ENCODE results near the gene LTA.

Gene LTA

DNA sequence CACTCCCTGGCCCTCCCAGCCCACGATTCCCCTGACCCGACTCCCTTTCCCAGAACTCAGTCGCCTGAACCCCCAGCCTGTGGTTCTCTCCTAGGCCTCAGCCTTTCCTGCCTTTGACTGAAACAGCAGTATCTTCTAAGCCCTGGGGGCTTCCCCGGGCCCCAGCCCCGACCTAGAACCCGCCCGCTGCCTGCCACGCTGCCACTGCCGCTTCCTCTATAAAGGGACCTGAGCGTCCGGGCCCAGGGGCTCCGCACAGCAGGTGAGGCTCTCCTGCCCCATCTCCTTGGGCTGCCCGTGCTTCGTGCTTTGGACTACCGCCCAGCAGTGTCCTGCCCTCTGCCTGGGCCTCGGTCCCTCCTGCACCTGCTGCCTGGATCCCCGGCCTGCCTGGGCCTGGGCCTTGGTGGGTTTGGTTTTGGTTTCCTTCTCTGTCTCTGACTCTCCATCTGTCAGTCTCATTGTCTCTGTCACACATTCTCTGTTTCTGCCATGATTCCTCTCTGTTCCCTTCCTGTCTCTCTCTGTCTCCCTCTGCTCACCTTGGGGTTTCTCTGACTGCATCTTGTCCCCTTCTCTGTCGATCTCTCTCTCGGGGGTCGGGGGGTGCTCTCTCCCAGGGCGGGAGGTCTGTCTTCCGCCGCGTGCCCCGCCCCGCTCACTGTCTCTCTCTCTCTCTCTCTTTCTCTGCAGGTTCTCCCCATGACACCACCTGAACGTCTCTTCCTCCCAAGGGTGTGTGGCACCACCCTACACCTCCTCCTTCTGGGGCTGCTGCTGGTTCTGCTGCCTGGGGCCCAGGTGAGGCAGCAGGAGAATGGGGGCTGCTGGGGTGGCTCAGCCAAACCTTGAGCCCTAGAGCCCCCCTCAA lies at the start of gene LTA:
TSS of gene LTA (plus strand) at position 249 of the 871 bp plus-strand sequence. CDS start at position 703, 454 bp downstream.
- no peak for DNase-seq

- DNase-seq = no peak
Observed at GRCh38 chr6:31525553-31525931, 46.5 kb upstream of the LTA start.

- DNase-seq = no peak
Observed at GRCh38 chr6:31525932-31526591, 46.0 kb upstream of the LTA start.

DNA sequence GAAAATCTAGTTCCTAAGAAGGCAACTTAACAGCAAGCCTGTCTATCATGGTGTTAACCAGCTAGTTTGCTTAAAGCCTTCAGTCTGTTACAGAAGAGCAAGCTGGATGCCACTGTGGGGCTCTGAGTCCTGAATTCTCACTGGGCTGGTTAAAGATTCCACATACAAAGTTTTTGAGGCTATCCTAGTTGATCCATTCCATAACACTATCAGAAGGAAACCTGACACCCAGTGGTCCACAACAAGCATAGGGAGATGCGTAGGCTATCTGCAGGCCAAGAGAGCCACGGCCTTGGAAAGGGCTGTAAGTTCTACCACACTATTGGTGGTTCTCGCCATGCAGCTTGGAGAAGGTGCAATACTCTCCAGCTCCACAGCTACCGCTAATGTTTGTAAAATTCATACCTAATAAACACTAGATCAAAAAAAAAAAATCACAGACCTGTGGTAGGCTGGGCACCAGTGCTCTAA lies 43.7 kb upstream of the LTA start:
- DNase-seq = no peak

GRCh38 chr6:31528821-31529328 lies 43.2 kb upstream of the LTA start, which contains the start of gene MCCD1:
Gene MCCD1 (plus strand): TSS chr6:31528962. CDS start chr6:31529015, 53 bp downstream.
- no peak for DNase-seq

DNA sequence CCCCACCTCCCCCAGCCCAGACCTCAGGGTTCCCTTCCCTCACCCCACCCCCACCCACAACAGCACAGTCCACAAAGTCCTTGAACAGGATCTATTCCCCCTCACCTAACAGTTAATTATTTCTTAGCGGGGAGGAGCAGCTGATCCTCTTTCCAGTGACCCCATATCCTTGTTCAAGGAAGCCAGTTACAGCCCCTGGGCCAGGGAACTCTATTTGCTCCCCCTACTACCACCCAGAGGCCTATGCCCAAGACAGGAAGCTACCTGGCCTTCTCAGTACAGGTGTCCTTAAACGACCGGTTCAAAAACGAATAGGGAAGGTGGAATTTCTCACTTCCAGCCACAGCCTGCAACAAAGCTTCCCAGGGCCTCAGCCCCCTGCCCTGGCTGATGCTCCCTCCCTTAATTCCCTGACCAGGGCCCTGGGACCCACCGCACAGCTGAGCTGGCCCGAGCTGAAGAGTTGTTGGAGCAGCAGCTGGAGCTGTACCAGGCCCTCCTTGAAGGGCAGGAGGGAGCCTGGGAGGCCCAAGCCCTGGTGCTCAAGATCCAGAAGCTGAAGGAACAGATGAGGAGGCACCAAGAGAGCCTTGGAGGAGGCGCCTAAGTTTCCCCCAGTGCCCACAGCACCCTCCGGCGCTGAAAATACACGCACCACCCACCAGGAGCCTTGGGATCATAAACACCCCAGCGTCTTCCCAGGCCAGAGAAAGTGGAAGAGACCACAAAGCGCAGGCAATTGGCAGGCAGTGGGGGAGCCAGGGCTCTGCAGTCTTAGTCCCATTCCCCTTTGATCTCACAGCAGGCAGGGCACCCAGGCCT lies 42.5 kb upstream of the LTA start:
- no peak for DNase-seq

DNA sequence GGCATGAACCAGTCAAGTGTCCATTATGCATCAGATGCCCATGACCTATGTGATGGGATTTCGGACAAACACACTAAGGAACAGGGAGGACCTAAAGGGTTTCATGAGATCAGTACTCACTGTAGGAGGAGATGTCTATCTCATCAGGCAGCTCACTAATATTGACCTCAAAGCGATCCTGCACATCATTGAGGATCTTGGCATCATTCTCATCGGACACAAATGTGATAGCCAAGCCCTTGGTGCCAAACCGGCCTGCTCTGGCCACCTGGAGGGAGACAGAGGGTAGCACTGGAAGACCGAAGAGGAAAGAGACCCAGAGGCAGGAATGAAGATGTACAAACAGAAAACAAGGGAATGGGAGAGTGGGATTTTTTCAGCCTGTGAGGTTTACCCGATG lies 41.4 kb upstream of the LTA start:
- no peak for DNase-seq

DNA sequence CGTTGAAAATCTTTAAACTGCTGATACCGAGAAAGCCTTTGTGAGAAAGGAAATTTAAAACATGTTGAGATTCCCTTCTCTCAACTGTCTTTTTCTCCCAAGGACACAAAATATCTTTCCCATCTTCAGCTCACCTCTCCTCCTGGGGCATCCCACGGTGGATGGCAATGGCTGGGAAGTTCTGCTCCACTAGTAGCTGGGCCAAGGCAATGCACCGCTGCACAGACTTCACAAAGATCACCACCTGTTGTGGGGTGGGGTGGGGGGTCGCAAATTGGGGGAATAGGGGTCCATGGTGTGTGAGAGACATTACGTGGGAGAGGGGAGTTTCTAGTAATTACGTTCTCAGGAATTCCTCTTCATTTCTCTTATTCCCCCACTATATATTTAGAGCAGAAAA lies 40.9 kb upstream of the LTA start:
- DNase-seq = no peak

DNA sequence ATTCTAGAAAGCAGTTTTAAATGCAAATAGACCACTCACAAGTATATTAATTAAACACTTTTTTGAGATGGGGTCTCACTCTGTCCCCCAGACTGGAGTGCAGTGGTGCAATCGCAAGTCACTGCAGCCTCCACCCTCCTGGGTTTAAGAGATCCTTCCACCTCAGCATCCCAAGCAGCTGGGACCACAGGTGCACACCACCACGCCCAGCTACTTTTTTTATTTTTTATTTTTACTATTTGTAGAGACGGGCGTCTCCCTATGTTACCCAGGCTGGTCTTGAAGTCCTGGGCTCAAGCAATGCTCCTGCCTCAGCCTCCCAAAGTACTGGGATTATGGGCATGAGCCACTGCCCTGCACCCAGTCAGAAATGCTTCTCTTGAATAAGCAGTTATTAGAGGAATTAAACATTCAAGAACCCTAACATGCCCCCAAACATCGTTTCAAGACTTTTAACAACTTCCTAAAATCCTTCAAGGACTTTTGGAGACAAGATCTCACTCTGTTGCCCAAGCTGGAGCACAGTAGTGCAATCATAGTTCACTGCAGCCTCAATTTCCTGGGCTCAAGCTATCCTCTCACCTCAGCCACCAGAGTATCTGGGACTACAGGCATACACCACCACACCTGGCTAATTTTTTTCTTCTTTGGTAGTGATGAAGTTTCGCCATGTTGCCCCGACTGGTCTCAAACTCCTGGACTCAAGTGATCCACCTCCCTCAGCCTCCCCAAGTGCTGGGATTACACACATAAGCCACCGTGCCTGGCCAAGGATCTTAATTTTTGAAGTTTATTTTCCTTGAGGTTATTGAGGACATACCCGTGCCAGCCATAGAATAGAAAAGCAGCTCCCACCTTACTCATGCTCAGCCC lies 40.1 kb upstream of the LTA start:
- DNase-seq = no peak

GRCh38 chr6:31532644-31533454 lies 39.2 kb upstream of the LTA start:
- no peak for DNase-seq

- DNase-seq = no peak
Observed at GRCh38 chr6:31533455-31533841, 38.6 kb upstream of the LTA start.

- DNase-seq = no peak
Observed at GRCh38 chr6:31534011-31534410, 38.1 kb upstream of the LTA start.

GRCh38 chr6:31534521-31535040 lies 37.5 kb upstream of the LTA start:
- no peak for DNase-seq

DNA sequence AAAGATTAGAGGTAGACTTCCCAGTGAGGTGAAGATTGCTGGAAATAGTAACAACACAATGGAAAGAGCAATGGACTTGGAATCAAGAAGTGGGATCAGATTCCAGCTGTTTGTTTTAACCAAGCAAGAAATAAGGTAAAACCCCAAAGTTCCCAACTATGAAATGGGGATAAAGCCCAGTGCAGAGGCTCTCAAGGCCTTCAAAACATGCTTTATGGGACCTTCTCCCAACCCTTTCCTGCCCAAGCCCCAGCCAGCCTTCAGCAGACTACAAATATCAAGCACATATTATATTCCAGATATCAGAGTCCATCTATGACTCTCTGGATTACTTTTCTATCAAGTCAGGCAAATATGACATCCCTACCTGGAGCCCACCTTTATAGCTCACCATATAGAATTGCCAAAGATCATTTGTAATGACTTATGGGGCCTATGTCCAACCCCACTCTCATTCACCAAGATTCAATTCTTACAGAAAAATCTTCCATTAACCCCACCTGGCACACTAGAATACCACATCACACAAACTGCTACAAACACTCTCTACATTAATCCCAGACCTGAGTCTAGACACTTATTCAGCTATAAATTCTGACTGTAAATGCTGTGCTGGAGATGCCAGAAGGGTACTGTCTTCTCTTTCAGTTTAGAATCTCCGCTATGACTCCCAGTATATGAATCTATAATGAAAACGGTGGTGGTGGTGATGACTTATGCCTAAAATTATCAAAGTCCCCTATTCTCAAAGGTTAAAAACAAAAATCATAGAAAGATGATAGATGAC lies 36.4 kb upstream of the LTA start:
- no peak for DNase-seq

- no peak for DNase-seq
Observed at GRCh38 chr6:31538805-31539400, 33.2 kb upstream of the LTA start.

- DNase-seq = no peak
Observed at GRCh38 chr6:31540640-31541039, 31.4 kb upstream of the LTA start.

GRCh38 chr6:31541059-31541657 lies 30.9 kb upstream of the LTA start:
- no peak for DNase-seq

- peak; percentile 96 for DNase-seq
Observed at GRCh38 chr6:31541658-31542521, 30.2 kb upstream of the LTA start, which contains the start of gene DDX39B. Gene DDX39B (minus strand): TSS chr6:31542003. CDS start chr6:31540532, 1,471 bp downstream.
